ENCODE data around the gene RAD51AP1.

RAD51AP1 gene

GRCh38 chr12:4552191-4552590 is 13.5 kb downstream of the RAD51AP1 start:
- DNase-seq = no peak

- no peak for DNase-seq
Observed at GRCh38 chr12:4553943-4554342, 15.3 kb downstream of the RAD51AP1 start.

GRCh38 chr12:4555804-4556203 is 17.1 kb downstream of the RAD51AP1 start:
- no peak for DNase-seq

GRCh38 chr12:4556735-4557530 is 18.2 kb downstream of the RAD51AP1 start:
- no peak for DNase-seq

- DNase-seq = no peak
Observed at GRCh38 chr12:4557586-4557985, 18.9 kb downstream of the RAD51AP1 start.

GRCh38 chr12:4558171-4558570 is 19.5 kb downstream of the RAD51AP1 start:
- DNase-seq = no peak

GRCh38 chr12:4562034-4562657 is 23.5 kb downstream of the RAD51AP1 start, which contains the start of gene DYRK4:
TSS of gene DYRK4 (plus strand) at chr12:4562208. CDS start at chr12:4562246, 38 bp downstream.
- DNase-seq = no peak

GRCh38 chr12:4563336-4563735 is 24.6 kb downstream of the RAD51AP1 start:
- no peak for DNase-seq

- no peak for DNase-seq
Observed at GRCh38 chr12:4564818-4565217, 26.1 kb downstream of the RAD51AP1 start.

GRCh38 chr12:4566474-4566873 is 27.8 kb downstream of the RAD51AP1 start:
- DNase-seq = no peak

- no peak for DNase-seq
Observed at GRCh38 chr12:4567073-4567881, 28.6 kb downstream of the RAD51AP1 start.

GRCh38 chr12:4569261-4569660 is 30.6 kb downstream of the RAD51AP1 start:
- DNase-seq = no peak

GRCh38 chr12:4572680-4573079 is 34.0 kb downstream of the RAD51AP1 start:
- no peak for DNase-seq

GRCh38 chr12:4579305-4580102 is 40.8 kb downstream of the RAD51AP1 start:
- DNase-seq = no peak

- DNase-seq = no peak
Observed at GRCh38 chr12:4580281-4580688, 41.6 kb downstream of the RAD51AP1 start.

- DNase-seq = no peak
Observed at GRCh38 chr12:4584281-4584680, 45.6 kb downstream of the RAD51AP1 start.

- DNase-seq = no peak
Observed at GRCh38 chr12:4584896-4585295, 46.2 kb downstream of the RAD51AP1 start.

GRCh38 chr12:4586500-4586899 is 47.8 kb downstream of the RAD51AP1 start:
- DNase-seq = no peak

GRCh38 chr12:4587108-4587507 is 48.4 kb downstream of the RAD51AP1 start:
- DNase-seq = no peak

GRCh38 chr12:4588916-4589315 is 50.2 kb downstream of the RAD51AP1 start:
- DNase-seq = no peak

GRCh38 chr12:4589941-4590340 is 51.3 kb downstream of the RAD51AP1 start:
- DNase-seq = no peak

GRCh38 chr12:4591180-4591687 is 52.5 kb downstream of the RAD51AP1 start:
- no peak for DNase-seq

- DNase-seq = no peak
Observed at GRCh38 chr12:4595881-4596280, 57.2 kb downstream of the RAD51AP1 start.

All from NCI-H1092 (cell line).